GM19438 (cell line): ENCODE results near the gene ZNF334.

Experiments
- ATAC-seq: cut with Tn5 transposase; IDR thresholded peaks from one replicate; pipeline ENCODE4 v1.9.1; 2021; ENCODE audit warnings: low read depth; ENCODE audit not compliant: unreplicated experiment

The ZNF334 gene

DNA sequence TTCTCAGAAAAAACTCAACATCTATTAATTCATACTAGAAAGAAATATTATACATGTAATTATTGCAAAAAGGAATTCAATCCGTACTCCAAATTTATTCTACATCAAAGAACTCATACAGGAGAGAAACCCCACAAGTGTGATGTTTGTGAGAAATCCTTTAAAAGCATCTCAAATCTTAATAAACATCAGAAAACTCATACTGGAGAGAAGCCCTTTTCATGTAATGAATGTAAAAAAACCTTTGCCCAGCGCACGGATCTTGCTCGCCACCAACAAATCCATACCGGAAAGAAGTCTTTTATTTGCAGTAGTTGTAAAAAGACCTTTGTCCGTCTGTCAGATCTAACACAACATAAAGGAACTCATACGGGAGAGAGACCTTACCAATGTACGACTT is 22.0 kb downstream of the ZNF334 start:
- no peak for ATAC-seq

- ATAC-seq = no peak
Observed at GRCh38 chr20:46488451-46488850, 24.9 kb downstream of the ZNF334 start.

DNA sequence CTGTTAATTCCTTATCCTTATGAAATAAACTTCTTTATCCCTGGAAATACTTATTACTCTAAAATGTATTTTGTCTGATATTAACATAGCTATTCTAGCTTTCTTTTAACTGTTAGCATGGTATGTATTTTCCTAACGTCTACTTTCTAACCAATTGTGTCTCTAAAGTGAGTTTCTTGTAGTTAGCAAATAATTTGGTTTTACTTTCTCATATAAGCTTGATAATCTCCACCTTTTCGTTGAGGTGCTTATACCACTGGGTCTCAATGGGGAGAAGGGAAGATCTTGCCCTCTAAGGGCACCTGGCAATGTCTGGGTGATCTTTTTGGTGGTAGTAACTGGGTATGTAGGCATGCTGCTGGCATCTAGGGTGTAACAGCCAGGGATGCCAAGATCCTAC is 25.7 kb downstream of the ZNF334 start:
- no peak for ATAC-seq

GRCh38 chr20:46485431-46485830 is 27.9 kb downstream of the ZNF334 start:
- ATAC-seq = no peak

DNA sequence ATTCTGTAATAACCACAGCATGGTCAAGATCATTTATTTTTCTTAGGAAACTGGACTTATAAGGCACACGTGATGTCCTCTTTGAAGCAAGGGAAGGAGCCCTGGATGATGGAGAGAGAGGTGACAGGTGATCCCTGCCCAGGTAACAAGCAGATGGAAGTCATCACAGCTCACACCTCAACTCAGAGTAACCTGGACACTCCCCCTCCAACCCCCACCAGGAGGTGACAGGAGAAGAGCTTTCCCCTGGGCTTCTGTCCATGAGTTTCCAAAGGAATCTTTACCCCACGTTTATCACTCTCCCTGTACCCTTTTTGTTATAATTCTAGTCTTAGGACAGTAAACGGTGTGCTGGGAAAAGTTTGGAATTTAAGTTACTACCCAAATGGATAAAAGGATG is 28.4 kb downstream of the ZNF334 start:
- no peak for ATAC-seq

DNA sequence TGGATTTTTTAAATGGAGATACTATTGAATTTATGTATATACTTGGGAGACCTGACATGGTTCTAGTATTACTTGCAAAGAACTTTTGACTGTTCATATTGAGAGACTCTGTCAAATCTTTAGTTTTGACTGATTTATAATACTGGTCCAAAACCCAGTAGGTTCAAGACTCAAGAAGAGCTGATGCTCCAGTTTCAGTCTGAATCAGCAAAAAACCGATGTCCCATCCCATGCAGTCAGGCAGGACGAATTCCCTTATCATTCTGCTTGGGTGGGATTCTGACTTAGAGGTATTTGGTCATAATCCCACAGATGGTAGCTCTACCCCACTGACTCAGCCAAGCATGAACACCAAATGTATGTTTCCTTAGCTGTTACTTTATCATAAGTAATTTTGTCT is 29.5 kb downstream of the ZNF334 start:
- no peak for ATAC-seq

DNA sequence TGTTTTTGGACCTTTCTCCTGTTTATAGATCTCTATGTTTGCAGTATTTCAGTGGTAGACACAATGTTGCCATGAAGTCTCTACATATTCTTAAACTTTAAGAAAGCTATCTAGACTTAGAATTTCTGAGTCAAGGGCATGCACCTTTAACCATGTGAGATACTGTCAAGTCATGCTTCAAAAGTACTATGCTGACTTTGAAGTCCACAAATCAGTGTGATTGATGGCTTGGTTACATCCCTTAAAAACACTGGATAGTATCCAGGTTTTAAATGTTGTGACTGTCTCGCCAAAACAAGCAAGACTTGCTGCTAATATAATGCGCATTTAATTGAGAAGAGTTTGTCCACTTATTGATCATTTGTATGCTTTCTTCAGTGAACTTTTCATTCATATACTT is 30.5 kb downstream of the ZNF334 start:
- no peak for ATAC-seq

GRCh38 chr20:46477640-46478039 is 35.7 kb downstream of the ZNF334 start:
- no peak for ATAC-seq

DNA sequence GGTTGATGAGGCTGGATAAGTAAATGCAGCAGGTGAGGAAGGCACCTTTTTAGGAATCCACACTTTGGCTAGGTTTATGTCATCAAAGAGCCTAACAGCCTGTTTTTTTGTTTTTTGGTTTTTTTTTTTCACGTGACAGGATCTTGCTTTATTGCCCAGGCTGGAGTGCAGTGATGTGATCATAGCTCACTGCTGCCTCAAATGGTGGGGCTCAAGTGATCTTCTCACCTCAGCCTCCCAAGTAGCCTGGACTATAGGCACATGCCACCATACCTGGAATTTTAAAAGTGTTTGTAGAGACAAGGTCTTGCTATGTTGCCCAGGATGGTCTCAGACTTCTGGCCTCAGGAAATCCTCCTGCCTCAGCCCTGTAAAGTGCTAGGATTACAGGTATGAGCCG is 36.1 kb downstream of the ZNF334 start:
- ATAC-seq = no peak

DNA sequence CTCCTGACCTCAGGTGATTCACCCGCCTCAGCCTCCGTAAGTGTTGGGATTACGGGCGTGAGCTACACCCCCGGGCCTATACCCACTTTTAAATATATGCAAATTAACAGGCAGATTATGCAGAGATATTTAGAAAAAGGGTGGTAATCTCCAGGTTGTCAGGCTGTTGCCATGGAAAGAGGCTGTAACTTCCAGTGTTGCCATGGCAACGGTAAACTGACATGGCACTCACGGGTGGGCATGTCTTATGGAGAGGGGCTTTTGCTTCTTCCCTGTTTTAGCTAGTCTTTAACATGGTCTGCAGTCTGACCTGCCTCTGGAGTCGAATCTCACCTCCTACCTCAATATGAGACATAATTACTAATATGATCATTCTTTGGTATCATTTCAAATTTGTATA is 44.9 kb downstream of the ZNF334 start:
- no peak for ATAC-seq

DNA sequence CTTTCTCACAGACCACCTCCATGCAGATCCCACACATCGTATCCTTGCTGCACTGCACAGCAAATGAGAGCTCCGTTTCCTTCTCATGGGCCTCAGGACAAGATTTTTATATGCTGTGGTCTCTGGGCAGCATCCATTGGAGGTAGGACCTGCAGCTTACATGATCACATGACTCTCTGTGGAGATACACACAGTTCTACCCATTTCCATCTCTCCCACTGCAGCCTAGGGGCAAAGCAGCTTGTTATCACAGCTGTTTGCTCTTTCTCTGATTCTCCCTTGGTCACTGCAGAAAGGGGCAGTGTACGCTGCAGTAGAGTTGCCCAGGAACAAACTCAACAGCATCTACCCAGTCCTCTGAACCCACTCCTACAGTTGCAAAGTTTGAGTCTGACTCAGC is 48.9 kb downstream of the ZNF334 start:
- ATAC-seq = no peak

DNA sequence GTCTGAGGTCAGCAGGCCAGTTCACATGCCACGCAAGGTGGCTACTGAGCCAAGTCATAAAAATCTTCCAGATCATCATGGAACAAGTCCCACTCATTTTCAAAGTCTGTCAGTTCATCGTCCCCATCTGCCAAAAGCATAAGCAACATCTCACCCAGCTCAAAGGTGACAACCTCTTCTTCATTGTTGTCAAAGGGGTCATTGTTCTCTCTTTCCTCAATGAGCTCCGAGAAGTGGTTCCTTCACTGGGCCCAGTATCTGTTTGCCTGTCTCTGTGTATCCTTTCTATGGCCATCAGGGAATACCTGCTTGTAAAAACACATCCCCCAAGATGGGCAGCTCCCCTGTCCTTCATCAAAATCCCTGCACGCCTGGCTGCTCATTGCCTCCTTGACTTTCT is 49.5 kb downstream of the ZNF334 start:
- no peak for ATAC-seq

DNA sequence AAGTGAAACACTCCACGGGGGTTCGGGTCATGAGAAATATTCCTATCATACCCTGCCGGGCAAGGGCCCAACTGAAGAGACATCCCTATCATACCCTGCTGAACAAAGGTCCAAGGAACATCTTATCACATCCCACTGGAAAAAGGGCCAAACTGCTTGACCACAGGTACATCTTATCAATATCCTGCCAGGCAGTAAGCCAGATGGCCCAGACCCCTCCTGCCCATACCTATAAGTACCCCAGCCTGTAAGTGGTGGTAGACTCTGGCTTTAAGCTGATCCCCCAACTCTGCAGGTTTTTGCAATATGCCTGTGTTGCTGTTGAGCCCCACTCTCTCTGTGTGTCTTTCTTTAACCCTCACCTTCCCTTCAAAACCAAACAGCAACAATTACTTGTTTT is 51.6 kb downstream of the ZNF334 start:
- ATAC-seq = no peak

DNA sequence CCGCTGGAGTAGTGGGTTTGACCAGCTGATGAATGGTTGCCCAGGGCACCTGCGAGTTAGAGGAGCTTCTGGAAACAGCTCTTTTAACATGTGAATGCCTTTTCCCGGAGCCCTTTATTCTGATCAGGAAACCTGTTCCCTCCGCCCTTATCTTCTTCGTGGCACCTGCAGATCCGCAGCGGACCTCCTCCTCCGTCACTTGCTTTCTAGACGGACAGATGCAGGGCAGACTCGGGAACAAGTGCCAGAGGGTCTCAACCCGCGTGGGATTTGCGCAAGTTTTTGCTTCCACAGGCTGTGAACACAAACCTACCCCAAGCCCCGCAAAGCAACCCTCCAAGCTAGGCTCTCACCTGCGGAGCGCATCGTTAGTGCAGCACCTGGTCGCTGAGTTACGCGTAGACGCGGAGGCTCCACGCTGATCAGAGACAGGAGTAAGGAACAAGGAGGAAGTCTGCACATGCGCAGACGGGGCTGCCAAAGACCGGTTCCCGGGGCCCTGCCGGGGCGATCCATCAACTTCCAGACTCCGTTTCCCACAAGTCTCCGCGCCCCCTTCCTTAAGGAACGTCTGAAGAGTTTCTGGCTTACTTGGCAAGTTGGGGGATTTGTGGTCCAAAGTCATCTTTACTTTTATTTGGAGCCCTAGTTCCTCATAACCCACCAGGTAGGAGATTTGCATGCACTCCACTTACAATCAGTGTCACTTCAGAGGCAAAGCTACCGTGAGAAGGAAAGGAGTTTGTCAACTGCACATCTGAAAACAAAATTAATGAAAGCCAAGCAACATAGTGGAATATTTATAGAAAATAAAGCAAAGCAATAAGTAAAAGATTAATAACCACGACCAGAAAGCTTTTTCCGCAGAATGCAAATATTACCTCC is 54.3 kb downstream of the ZNF334 start:
- no peak for ATAC-seq

DNA sequence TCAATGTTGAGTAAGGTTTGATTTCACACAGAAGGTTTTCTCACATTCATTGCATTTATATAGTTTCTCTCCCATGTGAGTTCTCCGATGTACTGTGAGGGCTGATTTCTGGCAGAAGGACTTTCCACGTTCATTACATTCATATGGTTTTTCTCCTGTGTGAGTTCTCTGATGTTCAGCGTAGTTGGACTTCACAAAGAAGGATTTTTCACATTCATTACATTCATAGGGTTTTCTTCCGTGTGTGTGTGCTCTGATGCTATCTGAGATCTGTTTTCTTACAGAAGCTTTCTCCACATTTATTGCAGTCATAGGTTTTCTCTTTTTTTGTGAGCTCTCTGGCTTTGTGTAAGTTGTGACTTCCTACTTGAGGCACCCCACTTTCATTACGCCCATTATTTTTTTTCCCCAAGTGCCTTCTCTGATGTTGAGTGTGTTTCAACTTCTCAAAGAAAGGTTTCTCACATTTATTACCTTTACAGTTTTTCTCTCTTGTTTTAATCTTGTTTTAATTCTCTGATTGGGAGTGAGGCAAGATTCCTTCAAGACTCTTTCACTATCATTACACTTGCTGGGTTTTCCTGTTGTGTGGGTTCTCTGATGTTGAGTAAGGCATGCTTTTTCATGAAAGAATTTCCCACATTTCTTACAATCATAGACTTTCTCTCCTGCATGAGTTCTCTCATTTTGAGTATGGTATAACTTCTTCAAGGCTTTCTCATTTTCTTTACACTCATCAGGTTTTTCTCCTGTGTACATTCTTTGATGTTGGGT is 56.9 kb downstream of the ZNF334 start:
- no peak for ATAC-seq

DNA sequence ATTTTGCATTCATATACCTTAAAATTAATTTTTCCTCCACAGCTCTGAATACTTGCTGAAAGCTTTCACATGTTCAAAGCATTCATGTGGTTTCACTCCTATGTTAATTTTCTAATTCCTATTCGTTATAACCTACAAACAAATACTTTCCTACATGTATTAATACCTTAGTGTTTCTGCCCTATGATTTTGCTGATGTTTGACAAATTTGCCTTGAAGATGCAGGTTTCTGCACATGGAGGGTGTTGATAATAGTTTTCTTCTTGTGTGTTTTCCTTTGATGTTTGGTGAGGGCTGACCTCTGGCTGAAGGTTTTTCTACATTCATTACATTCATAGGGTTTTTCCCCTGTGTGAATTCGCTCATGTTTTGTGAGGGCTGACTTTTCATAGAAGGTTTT is 57.6 kb downstream of the ZNF334 start:
- no peak for ATAC-seq
